ENCODE results near the gene TMEM181.

- TF ChIP-seq CTCF (IDR thresholded peaks at IDR 0.05; ENCODE audit: insufficient read depth, low read length, poor library complexity, severe bottlenecking) (no peak), EZH2phosphoT487 (conservative IDR thresholded peaks at IDR 0.05; ENCODE audit: low read length) (no peak)
Measured at GRCh38 chr6:158684311-158684710, 124.4 kb downstream of the TMEM181 start.

Measured in SU-DHL-6 (cell line).